Measurements from ENCODE around the gene SOX5. TPM values are rescaled to one million over a fixed set of nuclear protein-coding genes. Genes with fewer than 3 reads are reported as not detected.

SOX5 gene
- total and polyA plus RNA-seq, 2 experiments from 2014 or later, result 1.0 to 4.7 TPM

DNA sequence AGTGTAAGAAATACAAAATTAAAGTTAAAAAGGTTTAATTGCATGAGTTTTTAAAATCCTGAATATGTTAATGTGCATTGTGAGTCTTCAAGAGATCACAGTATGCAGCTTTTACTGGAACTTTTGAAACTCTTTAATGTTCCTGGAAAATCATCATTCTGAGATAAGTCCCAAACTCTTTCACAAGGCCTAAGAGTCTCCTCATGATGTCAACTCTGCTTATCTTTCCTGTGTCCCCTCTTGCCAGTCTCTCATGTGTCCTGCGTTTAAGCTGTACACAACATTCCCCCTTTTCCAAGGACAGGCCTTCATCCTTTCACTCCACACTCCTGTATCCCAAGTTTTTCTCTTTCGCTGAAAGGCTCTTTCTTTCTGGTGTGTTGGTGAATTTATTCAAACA is 380.1 kb downstream of the SOX5 start:
- Mint-ChIP-seq H3K9me3 (no peaks in the 10 kb centered on the region), H3K4me1 (peaks cover 11% of the 10 kb centered on the region), H3K4me3 (no peak overlapping the region), H3K27ac (no peak overlapping the region), H3K36me3 (ENCODE audit: low read depth) (no peaks in the 10 kb centered on the region), H3K27me3 (ENCODE audit: insufficient read depth, low read depth, poor library complexity) (no peaks in the 10 kb centered on the region)
- Histone ChIP-seq H3F3A (replicated peaks; ENCODE audit: low read depth) (no peaks in the 10 kb centered on the region), H3K9me2 (ENCODE audit: insufficient read depth) (no peaks in the 10 kb centered on the region), H3K4me3 (no peak overlapping the region), H3K79me2 (replicated peaks; ENCODE audit: insufficient read depth) (no peaks in the 10 kb centered on the region), H2AFZ (no peak overlapping the region), H4K20me1 (replicated peaks; ENCODE audit: insufficient read depth) (no peaks in the 10 kb centered on the region), H3K27ac (ENCODE audit: low read depth) (no peak overlapping the region), H3K36me3 (ENCODE audit: insufficient read depth) (no peaks in the 10 kb centered on the region), H3K27me3 (ENCODE audit: insufficient read depth) (no peaks in the 10 kb centered on the region), H3K4me1 (ENCODE audit: insufficient read depth) (peaks cover 5% of the 10 kb centered on the region; the same call in 1 of the 2 replicates), H3K4me2 (no peak overlapping the region)
- ATAC-seq (no peak), DNase-seq (ENCODE audit: low spot score) (no peak)
- TF ChIP-seq EZH2 (IDR thresholded peaks at IDR 0.05; ENCODE audit: low read depth, unreplicated experiment) (no peak), ZNF114 (CRISPR knock-in tag; IDR thresholded peaks at IDR 0.05) (no peak), EZH2phosphoT487 (IDR thresholded peaks at IDR 0.05; ENCODE audit: unreplicated experiment) (no peak)
- TF ChIP-seq, protein P1, sequence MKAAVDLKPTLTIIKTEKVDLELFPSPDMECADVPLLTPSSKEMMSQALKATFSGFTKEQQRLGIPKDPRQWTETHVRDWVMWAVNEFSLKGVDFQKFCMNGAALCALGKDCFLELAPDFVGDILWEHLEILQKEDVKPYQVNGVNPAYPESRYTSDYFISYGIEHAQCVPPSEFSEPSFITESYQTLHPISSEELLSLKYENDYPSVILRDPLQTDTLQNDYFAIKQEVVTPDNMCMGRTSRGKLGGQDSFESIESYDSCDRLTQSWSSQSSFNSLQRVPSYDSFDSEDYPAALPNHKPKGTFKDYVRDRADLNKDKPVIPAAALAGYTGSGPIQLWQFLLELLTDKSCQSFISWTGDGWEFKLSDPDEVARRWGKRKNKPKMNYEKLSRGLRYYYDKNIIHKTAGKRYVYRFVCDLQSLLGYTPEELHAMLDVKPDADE (IDR thresholded peaks at IDR 0.05), result no peak

GRCh38 chr12:23566133-23566532 is 383.3 kb downstream of the SOX5 start:
- Mint-ChIP-seq H3K4me3 (no peak overlapping the region), H3K36me3 (ENCODE audit: low read depth) (no peaks in the 10 kb centered on the region), H3K4me1 (peaks cover 18% of the 10 kb centered on the region), H3K9me3 (no peaks in the 10 kb centered on the region), H3K27me3 (ENCODE audit: insufficient read depth, low read depth, poor library complexity) (no peaks in the 10 kb centered on the region), H3K27ac (no peak overlapping the region)
- no peaks in the 10 kb centered on the region for H3K36me3 ChIP-seq (ENCODE audit: insufficient read depth)
- no peaks in the 10 kb centered on the region for H3K27me3 ChIP-seq (ENCODE audit: insufficient read depth)
- H3K79me2 ChIP-seq (replicated peaks; ENCODE audit: insufficient read depth), result no peaks in the 10 kb centered on the region
- H3K4me3 ChIP-seq, result no peak overlapping the region
- H3F3A ChIP-seq (replicated peaks; ENCODE audit: low read depth), result no peaks in the 10 kb centered on the region
- TF ChIP-seq, protein P1 (IDR thresholded peaks at IDR 0.05), result no peak
- TF ChIP-seq ZNF331 (CRISPR knock-in tag; IDR thresholded peaks at IDR 0.05; ENCODE audit: low read depth) (no peak), STAT1 (IDR thresholded peaks at IDR 0.05; ENCODE audit: unreplicated experiment) (no peak), EZH2phosphoT487 (IDR thresholded peaks at IDR 0.05; ENCODE audit: unreplicated experiment) (no peak), ZNF114 (CRISPR knock-in tag; IDR thresholded peaks at IDR 0.05) (no peak)
- DNase-seq (ENCODE audit: low spot score), result no peak
- 0 out of 2 replicates have a peak, but pooled peaks cover 10% of the 10 kb centered on the region for H3K4me1 ChIP-seq (ENCODE audit: insufficient read depth)
- H2AFZ ChIP-seq, result no peak overlapping the region
- H3K27ac ChIP-seq (ENCODE audit: low read depth), result no peak overlapping the region
- no peaks in the 10 kb centered on the region for H3K9me2 ChIP-seq (ENCODE audit: insufficient read depth)
- no peak for ATAC-seq
- H3K4me2 ChIP-seq, result no peak overlapping the region
- no peaks in the 10 kb centered on the region for H4K20me1 ChIP-seq (replicated peaks; ENCODE audit: insufficient read depth)

DNA sequence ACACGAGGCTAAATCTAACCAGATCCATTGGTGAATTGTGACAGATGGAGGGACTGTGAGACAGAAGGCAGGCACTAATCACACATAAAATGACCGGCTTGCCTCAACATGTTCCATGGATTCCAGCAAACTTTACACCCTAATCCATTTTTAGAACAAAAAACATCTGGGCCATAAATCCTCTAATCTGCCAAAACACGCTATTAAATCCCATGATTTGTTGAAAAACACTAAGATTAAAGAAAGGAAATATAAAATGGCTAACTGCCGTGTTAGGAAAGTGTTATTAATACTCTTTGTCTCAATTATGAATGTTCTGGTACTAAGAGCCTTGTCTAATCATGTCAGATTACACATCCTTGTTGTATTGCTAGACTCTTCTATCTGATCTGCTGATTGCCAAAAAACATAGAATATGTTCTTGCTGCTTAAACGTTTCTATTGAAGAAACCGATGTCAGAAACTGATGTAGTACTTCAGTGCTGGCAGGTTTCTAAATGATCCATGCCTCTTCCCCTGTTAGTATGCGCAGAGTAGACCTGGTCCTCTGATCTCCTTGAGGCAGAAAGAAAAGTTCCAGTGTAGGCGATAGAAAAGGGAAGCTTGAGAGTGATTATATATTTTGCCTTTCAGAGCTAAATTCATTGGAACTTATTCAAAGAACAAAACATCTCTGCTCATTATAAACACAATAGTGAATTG is 384.9 kb downstream of the SOX5 start:
- peak overlapping the region; percentile 45; the same call in 1 of the 2 replicates for H3K27ac Mint-ChIP-seq
- no peaks in the 10 kb centered on the region for H3K27me3 ChIP-seq (ENCODE audit: insufficient read depth)
- peaks cover 21% of the 10 kb centered on the region for H3K4me1 Mint-ChIP-seq
- no peaks in the 10 kb centered on the region for H3K27me3 Mint-ChIP-seq (ENCODE audit: insufficient read depth, low read depth, poor library complexity)
- no peak for ATAC-seq
- H3K36me3 Mint-ChIP-seq (ENCODE audit: low read depth), result no peaks in the 10 kb centered on the region
- H3K4me1 ChIP-seq (ENCODE audit: insufficient read depth), result 0 out of 2 replicates have a peak, but pooled peaks cover 10% of the 10 kb centered on the region
- no peak for TF ChIP-seq EZH2 (IDR thresholded peaks at IDR 0.05; ENCODE audit: low read depth, unreplicated experiment)
- H2AFZ ChIP-seq, result no peak overlapping the region
- no peaks in the 10 kb centered on the region for H3F3A ChIP-seq (replicated peaks; ENCODE audit: low read depth)
- no peak overlapping the region for H3K4me3 Mint-ChIP-seq
- H3K4me2 ChIP-seq, result no peak overlapping the region
- no peaks in the 10 kb centered on the region for H3K36me3 ChIP-seq (ENCODE audit: insufficient read depth)
- no peaks in the 10 kb centered on the region for H3K9me2 ChIP-seq (ENCODE audit: insufficient read depth)
- H3K79me2 ChIP-seq (replicated peaks; ENCODE audit: insufficient read depth), result no peaks in the 10 kb centered on the region
- H4K20me1 ChIP-seq (replicated peaks; ENCODE audit: insufficient read depth), result no peaks in the 10 kb centered on the region
- no peak overlapping the region for H3K27ac ChIP-seq (ENCODE audit: low read depth)
- no peak overlapping the region for H3K4me3 ChIP-seq
- H3K9me3 Mint-ChIP-seq, result no peaks in the 10 kb centered on the region
- DNase-seq (ENCODE audit: low spot score), result no peak
